GM12874 (cell line): ENCODE results near the gene OTOS.

Experiments used
- CTCF ChIP-seq: IDR thresholded peaks from 2 replicates; pipeline ENCODE4 v1.5.1; 2011; ENCODE audit warnings: low read depth, mild to moderate bottlenecking, control low read depth, low read length, moderate library complexity; ENCODE audit not compliant: insufficient read depth

The OTOS gene

GRCh38 chr2:240143276-240143675, 2.8 kb upstream of the OTOS start:
- TF ChIP-seq CTCF: no peak

GRCh38 chr2:240142859-240143258, 2.4 kb upstream of the OTOS start:
- no peak for TF ChIP-seq CTCF

GRCh38 chr2:240142256-240142775, 1.9 kb upstream of the OTOS start:
- TF ChIP-seq CTCF: no peak

GRCh38 chr2:240141736-240142135, 1.3 kb upstream of the OTOS start:
- no peak for TF ChIP-seq CTCF

GRCh38 chr2:240140920-240141319, 462 bp upstream of the OTOS start:
- TF ChIP-seq CTCF: no peak

GRCh38 chr2:240139666-240140393, 628 bp downstream of the OTOS start:
- no peak for TF ChIP-seq CTCF

GRCh38 chr2:240139011-240139441, 1.4 kb downstream of the OTOS start:
- no peak for TF ChIP-seq CTCF
